ENCODE measurements around the gene PRTFDC1.

DNA sequence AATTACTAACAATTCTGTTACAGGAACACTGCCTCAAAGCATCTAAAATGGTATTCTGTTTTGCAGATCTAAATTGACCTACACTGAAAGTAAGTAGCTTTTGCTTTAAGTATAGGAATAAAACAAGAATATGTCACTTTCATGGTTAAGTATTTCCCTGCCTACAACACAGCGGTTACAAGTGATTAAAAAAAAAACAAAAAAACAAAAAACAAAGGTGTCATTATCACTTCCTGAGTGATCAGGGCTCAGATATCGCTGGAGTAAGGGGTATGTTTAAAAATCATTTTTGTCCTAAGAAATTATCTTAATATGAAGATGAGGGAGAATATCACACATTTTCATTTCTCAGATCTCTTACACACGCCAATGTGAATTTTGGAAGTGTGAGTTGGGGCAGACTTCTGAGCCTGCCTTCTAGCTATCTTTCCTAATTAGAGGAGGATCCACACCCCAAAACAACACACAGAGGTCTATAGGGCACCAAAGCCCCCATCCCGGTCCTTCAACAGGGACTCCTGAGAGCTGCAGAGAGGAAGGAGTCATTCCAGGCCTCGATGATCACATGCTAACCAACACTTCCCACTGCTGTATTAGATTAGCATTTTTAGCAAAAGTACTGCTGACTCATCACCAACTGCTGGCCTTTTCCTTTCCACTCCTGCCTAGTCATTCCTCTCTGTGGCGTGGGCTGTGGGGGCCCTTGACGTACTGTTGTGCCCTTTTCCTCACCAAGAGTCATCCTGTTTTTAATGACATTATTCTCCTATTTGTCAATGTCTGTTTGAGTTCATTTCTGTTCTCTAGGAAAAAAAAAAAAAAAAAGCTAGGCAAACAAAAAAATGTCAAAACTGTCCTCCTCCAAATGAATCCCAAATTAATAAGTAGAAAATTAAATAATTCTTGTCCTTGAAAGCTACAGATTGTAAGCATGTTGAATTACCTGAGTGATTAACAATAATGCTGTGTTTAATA is 31.2 kb downstream of the PRTFDC1 start:
- TF ChIP-seq, protein P1, sequence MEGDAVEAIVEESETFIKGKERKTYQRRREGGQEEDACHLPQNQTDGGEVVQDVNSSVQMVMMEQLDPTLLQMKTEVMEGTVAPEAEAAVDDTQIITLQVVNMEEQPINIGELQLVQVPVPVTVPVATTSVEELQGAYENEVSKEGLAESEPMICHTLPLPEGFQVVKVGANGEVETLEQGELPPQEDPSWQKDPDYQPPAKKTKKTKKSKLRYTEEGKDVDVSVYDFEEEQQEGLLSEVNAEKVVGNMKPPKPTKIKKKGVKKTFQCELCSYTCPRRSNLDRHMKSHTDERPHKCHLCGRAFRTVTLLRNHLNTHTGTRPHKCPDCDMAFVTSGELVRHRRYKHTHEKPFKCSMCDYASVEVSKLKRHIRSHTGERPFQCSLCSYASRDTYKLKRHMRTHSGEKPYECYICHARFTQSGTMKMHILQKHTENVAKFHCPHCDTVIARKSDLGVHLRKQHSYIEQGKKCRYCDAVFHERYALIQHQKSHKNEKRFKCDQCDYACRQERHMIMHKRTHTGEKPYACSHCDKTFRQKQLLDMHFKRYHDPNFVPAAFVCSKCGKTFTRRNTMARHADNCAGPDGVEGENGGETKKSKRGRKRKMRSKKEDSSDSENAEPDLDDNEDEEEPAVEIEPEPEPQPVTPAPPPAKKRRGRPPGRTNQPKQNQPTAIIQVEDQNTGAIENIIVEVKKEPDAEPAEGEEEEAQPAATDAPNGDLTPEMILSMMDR (IDR thresholded peaks at IDR 0.05) = no peak
- no peak for TF ChIP-seq POLR2A (IDR thresholded peaks at IDR 0.05)

All from heart left ventricle (tissue), 13 donors.